Activated CD4-positive, alpha-beta T cell treated with anti-CD3 and anti-CD28 coated beads for 36 hours (primary cell): ENCODE measurements around the gene AOAH. TPM values are rescaled to one million over a fixed set of nuclear protein-coding genes. Genes with fewer than 3 reads are reported as not detected.
"Not testable (repeated sequence)": the region's sequence is repeated elsewhere in the genome, so short reads cannot be mapped to it uniquely, and the experiment has no call there.

Experiments
- ATAC-seq: fragments of 200-7000 bp; cut with Tn5 transposase; one replicate; pipeline ENCODE4 v1.10.0; 2021; ENCODE audit warnings: mild to moderate bottlenecking, moderate library complexity
- CTCF ChIA-PET: fragments of 350-600 bp; sonication (Branson Sonifier 250); formaldehyde crosslinking; loops from one replicate; lab custom pipeline; 2021; ENCODE audit warnings: antibody characterized with exemption; lab: Charles Lee
- POLR2A ChIA-PET: fragments of 350-600 bp; sonication (Branson Sonifier 250); formaldehyde crosslinking; loops from one replicate; lab custom pipeline; 2021; ENCODE audit warnings: antibody characterized with exemption, inconsistent platforms; lab: Charles Lee
- DNase-seq: peaks from one replicate; pipeline ENCODE4 v3.0.0-alpha.2; 2020
- H3K27ac Mint-ChIP-seq: one replicate; pipeline ENCODE4 v1.8.0; 2021; ENCODE audit warnings: mixed read lengths
- H3K27me3 Mint-ChIP-seq: one replicate; pipeline ENCODE4 v1.8.0; 2021; ENCODE audit warnings: mixed read lengths
- H3K36me3 Mint-ChIP-seq: one replicate; pipeline ENCODE4 v1.8.0; 2021; ENCODE audit warnings: low read depth, mixed read lengths
- H3K4me1 Mint-ChIP-seq: one replicate; pipeline ENCODE4 v1.8.0; 2021; ENCODE audit warnings: mixed read lengths
- H3K4me3 Mint-ChIP-seq: one replicate; pipeline ENCODE4 v1.8.0; 2021; ENCODE audit warnings: mild to moderate bottlenecking, moderate library complexity, mixed read lengths
- H3K9me3 Mint-ChIP-seq: one replicate; pipeline ENCODE4 v1.8.0; 2021; ENCODE audit warnings: low read depth, mixed read lengths
- intact Hi-C, 2 experiments: fragments of 100-400 bp; cut with DNase I in 1 of 2; cut with micrococcal nuclease in 1 of 2; formaldehyde crosslinking; loops; one replicate each; pipeline versions ENCODE4 v1.14.2 to v1.15.1; 2022 to 2024; cut with DNase I, micrococcal nuclease
- total RNA-seq, 2 experiments: library from RNA; stranded (reverse); gene quantifications; one replicate each; pipeline ENCODE4 v1.2.3, GENCODE V29; 2021

Gene AOAH
- total RNA-seq, 2 experiments from 2014 or later: 9.2 to 10.0 TPM

GRCh38 chr7:36658335-36659171, 65.7 kb downstream of the AOAH start:
- Mint-ChIP-seq H3K4me1 (peaks cover 27% of the 10 kb centered on the region), H3K27me3 (no peaks in the 10 kb centered on the region), H3K36me3 (peaks cover 7% of the 10 kb centered on the region), H3K4me3 (no peak overlapping the region), H3K27ac (no peak overlapping the region), H3K9me3 (no peaks in the 10 kb centered on the region)
- intact Hi-C loops: no loop called here
- CTCF ChIA-PET: interaction anchor here (0.5 to 2.4 kb wide), 7 partner anchors 12 to 526 kb away, joined by 3 to 15 read pairs (median 3); no protein-coding TSS in a partner anchor
- ATAC-seq (no peak), DNase-seq (no peak)
- POLR2A ChIA-PET: no interaction called here

GRCh38 chr7:36657036-36657660, 67.1 kb downstream of the AOAH start:
- DNase-seq (no peak), ATAC-seq (no peak)
- peaks cover 5% of the 10 kb centered on the region for H3K36me3 Mint-ChIP-seq
- no peaks in the 10 kb centered on the region for H3K9me3 Mint-ChIP-seq
- no peaks in the 10 kb centered on the region for H3K27me3 Mint-ChIP-seq
- intact Hi-C loops: no loop called here
- H3K4me3 Mint-ChIP-seq: no peak overlapping the region
- ChIA-PET CTCF (interaction anchor here (0.6 to 2.4 kb wide), 4 partner anchors 13 to 528 kb away, joined by 3 to 15 read pairs (median 4); no protein-coding TSS in a partner anchor), POLR2A (no interaction called here)
- H3K4me1 Mint-ChIP-seq: peaks cover 30% of the 10 kb centered on the region
- peak overlapping the region; percentile 45 for H3K27ac Mint-ChIP-seq

GRCh38 chr7:36654436-36654835, 69.9 kb downstream of the AOAH start:
- CTCF ChIA-PET: interaction anchor here (1.1 kb wide), 1 partner anchor 17 kb away, joined by 3 read pairs; no protein-coding TSS in a partner anchor
- no peak overlapping the region for H3K27ac Mint-ChIP-seq
- peaks cover 8% of the 10 kb centered on the region for H3K36me3 Mint-ChIP-seq
- H3K4me1 Mint-ChIP-seq: peaks cover 37% of the 10 kb centered on the region
- POLR2A ChIA-PET: interaction anchor here (0.6 kb wide), 1 partner anchor 490 kb away, joined by 3 read pairs; no protein-coding TSS in a partner anchor
- no peak for DNase-seq
- H3K27me3 Mint-ChIP-seq: no peaks in the 10 kb centered on the region
- no peak for ATAC-seq
- no peaks in the 10 kb centered on the region for H3K9me3 Mint-ChIP-seq
- intact Hi-C loops: no loop called here
- no peak overlapping the region for H3K4me3 Mint-ChIP-seq

GRCh38 chr7:36653663-36654355, 70.5 kb downstream of the AOAH start:
- peaks cover 8% of the 10 kb centered on the region for H3K36me3 Mint-ChIP-seq
- H3K4me1 Mint-ChIP-seq: peaks cover 37% of the 10 kb centered on the region
- ChIA-PET CTCF (interaction anchor here (0.6 to 1.2 kb wide), 3 partner anchors 17 to 341 kb away, joined by 3 read pairs; no protein-coding TSS in a partner anchor), POLR2A (interaction anchor here (0.6 kb wide), 1 partner anchor 491 kb away, joined by 3 read pairs; no protein-coding TSS in a partner anchor)
- ATAC-seq: no peak
- intact Hi-C loops: no loop called here
- no peaks in the 10 kb centered on the region for H3K9me3 Mint-ChIP-seq
- no peak overlapping the region for H3K27ac Mint-ChIP-seq
- no peaks in the 10 kb centered on the region for H3K27me3 Mint-ChIP-seq
- H3K4me3 Mint-ChIP-seq: no peak overlapping the region
- no peak for DNase-seq

- H3K27ac Mint-ChIP-seq: no peak overlapping the region
- ChIA-PET CTCF (interaction anchor here (1.2 kb wide), 1 partner anchor 21 kb away, joined by 3 read pairs; no protein-coding TSS in a partner anchor), POLR2A (no interaction called here)
- H3K9me3 Mint-ChIP-seq: no peaks in the 10 kb centered on the region
- intact Hi-C loops: no loop called here
- ATAC-seq (no peak), DNase-seq (no peak)
- H3K27me3 Mint-ChIP-seq: no peaks in the 10 kb centered on the region
- peaks cover 37% of the 10 kb centered on the region for H3K4me1 Mint-ChIP-seq
- H3K36me3 Mint-ChIP-seq: peaks cover 8% of the 10 kb centered on the region
- no peak overlapping the region for H3K4me3 Mint-ChIP-seq
These were observed 71.2 kb downstream of the AOAH start for GRCh38 chr7:36653008-36653662.

- Mint-ChIP-seq H3K36me3 (peaks cover 8% of the 10 kb centered on the region), H3K4me1 (peaks cover 36% of the 10 kb centered on the region), H3K27me3 (no peaks in the 10 kb centered on the region), H3K4me3 (no peak overlapping the region), H3K9me3 (no peaks in the 10 kb centered on the region), H3K27ac (no peak overlapping the region)
- ChIA-PET POLR2A (no interaction called here), CTCF (no interaction called here)
- no peak for DNase-seq
- ATAC-seq: no peak
- intact Hi-C loops: no loop called here
These were observed 71.9 kb downstream of the AOAH start for GRCh38 chr7:36652431-36652830.

- Mint-ChIP-seq H3K4me1 (peaks cover 32% of the 10 kb centered on the region), H3K27ac (no peak overlapping the region), H3K27me3 (no peaks in the 10 kb centered on the region), H3K4me3 (no peak overlapping the region), H3K9me3 (no peaks in the 10 kb centered on the region), H3K36me3 (peaks cover 8% of the 10 kb centered on the region)
- CTCF ChIA-PET: interaction anchor here (0.6 to 1.1 kb wide), 4 partner anchors 23 to 887 kb away, joined by 3 to 4 read pairs (median 3); no protein-coding TSS in a partner anchor
- intact Hi-C loops: no loop called here
- ATAC-seq (peak; percentile 72), DNase-seq (no peak)
- POLR2A ChIA-PET: interaction anchor here (0.7 kb wide), 1 partner anchor 211 kb away, joined by 3 read pairs; no protein-coding TSS in a partner anchor
These were observed 72.9 kb downstream of the AOAH start for GRCh38 chr7:36651404-36651803.

- no peaks in the 10 kb centered on the region for H3K9me3 Mint-ChIP-seq
- H3K4me1 Mint-ChIP-seq: peaks cover 35% of the 10 kb centered on the region
- ChIA-PET CTCF (interaction anchor here (1.1 kb wide), 1 partner anchor 73 kb away, joined by 3 read pairs; no protein-coding TSS in a partner anchor), POLR2A (no interaction called here)
- peaks cover 8% of the 10 kb centered on the region for H3K36me3 Mint-ChIP-seq
- no peak overlapping the region for H3K27ac Mint-ChIP-seq
- no peaks in the 10 kb centered on the region for H3K27me3 Mint-ChIP-seq
- intact Hi-C loops: no loop called here
- DNase-seq (no peak), ATAC-seq (no peak)
- no peak overlapping the region for H3K4me3 Mint-ChIP-seq
These were observed 73.5 kb downstream of the AOAH start for GRCh38 chr7:36650766-36651312.

GRCh38 chr7:36650320-36650719, 74.0 kb downstream of the AOAH start:
- peaks cover 39% of the 10 kb centered on the region for H3K4me1 Mint-ChIP-seq
- H3K27me3 Mint-ChIP-seq: no peaks in the 10 kb centered on the region
- ATAC-seq: no peak
- peaks cover 8% of the 10 kb centered on the region for H3K36me3 Mint-ChIP-seq
- no peak for DNase-seq
- no peaks in the 10 kb centered on the region for H3K9me3 Mint-ChIP-seq
- H3K4me3 Mint-ChIP-seq: no peak overlapping the region
- intact Hi-C loops: no loop called here
- no peak overlapping the region for H3K27ac Mint-ChIP-seq
- POLR2A ChIA-PET: no interaction called here
- CTCF ChIA-PET: interaction anchor here (1.0 to 2.4 kb wide), 4 partner anchors 9 to 20 kb away, joined by 3 to 11 read pairs (median 4); no protein-coding TSS in a partner anchor

GRCh38 chr7:36649319-36649718, 75.0 kb downstream of the AOAH start:
- H3K27me3 Mint-ChIP-seq, DNase-seq, intact Hi-C loops, H3K4me3 Mint-ChIP-seq, H3K9me3 Mint-ChIP-seq, H3K27ac Mint-ChIP-seq, ATAC-seq, H3K36me3 Mint-ChIP-seq: not testable (repeated sequence)
- POLR2A ChIA-PET: interaction anchor here (0.6 kb wide), 1 partner anchor 34 kb away, joined by 4 read pairs; no protein-coding TSS in a partner anchor
- H3K4me1 Mint-ChIP-seq: peaks cover 44% of the 10 kb centered on the region
- CTCF ChIA-PET: interaction anchor here (1.0 to 2.4 kb wide), 4 partner anchors 9 to 21 kb away, joined by 3 to 11 read pairs (median 4); no protein-coding TSS in a partner anchor
